ENCODE data around the gene ZNF385D. TPM values are rescaled to one million over a fixed set of nuclear protein-coding genes. Genes with fewer than 3 reads are reported as not detected.

ZNF385D gene
- total and polyA plus RNA-seq, 4 donors: 0.08 to 0.50 (median 0.09) TPM

- TF ChIP-seq ATF3 (IDR thresholded peaks at IDR 0.05): no peak
- no peak for TF ChIP-seq ZBTB33 (IDR thresholded peaks at IDR 0.05)
- TF ChIP-seq FOXA2 (IDR thresholded peaks at IDR 0.05): no peak
- no peak for TF ChIP-seq SP1 (IDR thresholded peaks at IDR 0.05)
- TF ChIP-seq NR2F2 (IDR thresholded peaks at IDR 0.05): no peak
- TF ChIP-seq HNF4G (IDR thresholded peaks at IDR 0.05): no peak
- no peak for TF ChIP-seq GABPA (IDR thresholded peaks at IDR 0.05 in 1 of 2, conservative IDR thresholded peaks at IDR 0.05 in 1 of 2)
- TF ChIP-seq EGR1 (IDR thresholded peaks at IDR 0.05; ENCODE audit: low read depth in 2 of 2): no peak
- TF ChIP-seq RAD21 (IDR thresholded peaks at IDR 0.05): no peak
- no peak for TF ChIP-seq RXRA (IDR thresholded peaks at IDR 0.05)
- TF ChIP-seq REST (IDR thresholded peaks at IDR 0.05): no peak
- TF ChIP-seq FOXA1 (IDR thresholded peaks at IDR 0.05): no peak
- TF ChIP-seq JUND (IDR thresholded peaks at IDR 0.05): no peak
- no peak for TF ChIP-seq CTCF (IDR thresholded peaks at IDR 0.05; ENCODE audit: low read depth, low read length, missing input control)
- TF ChIP-seq MAX (IDR thresholded peaks at IDR 0.05): no peak
- TF ChIP-seq YY1 (IDR thresholded peaks at IDR 0.05): no peak
- no peak for TF ChIP-seq TAF1 (conservative IDR thresholded peaks at IDR 0.05)
- TF ChIP-seq HNF4A (conservative IDR thresholded peaks at IDR 0.05): no peak
Observed at GRCh38 chr3:21654662-21655061, 96.3 kb downstream of the ZNF385D start.

More at GRCh38 chr3:21654662-21655061, 96.3 kb downstream of the ZNF385D start:
- Histone ChIP-seq H3K4me3 (ENCODE audit: low read depth in 1 of 3, low read length in 3 of 3) (no peak overlapping the region), H3K27ac (ENCODE audit: low read depth in 1 of 2, low read length in 2 of 2) (no peak overlapping the region), H3K9me3 (ENCODE audit: control insufficient read depth in 4 of 4, low read length in 3 of 4) (no peaks in the 10 kb centered on the region), H3K4me1 (ENCODE audit: control insufficient read depth in 4 of 4, insufficient read depth in 4 of 4, low read length in 3 of 4) (no peaks in the 10 kb centered on the region), H3K36me3 (ENCODE audit: control insufficient read depth in 4 of 4, insufficient read depth in 3 of 4, low read depth in 1 of 4, low read length in 3 of 4) (no peaks in the 10 kb centered on the region), H3K9ac (ENCODE audit: low read depth in 1 of 2, low read length in 2 of 2) (no peak overlapping the region), H3K27me3 (ENCODE audit: control insufficient read depth in 4 of 4, insufficient read depth in 4 of 4, low read length in 3 of 4) (no peaks in the 10 kb centered on the region)
- 61% methylated on average over 1 of the region's 1 CpG for WGBS
- no peak for DNase-seq (ENCODE audit: low spot score)

Data from liver (tissue), 9 donors.